Stomach (tissue), 9 donors: Measurements from ENCODE around the gene SGMS2. TPM values are rescaled to one million over a fixed set of nuclear protein-coding genes. Genes with fewer than 3 reads are reported as not detected.

Experiments
- DNase-seq, 2 donors: peaks; one replicate each; pipeline versions ENCODE4 v3.0.0 to v3.0.0-alpha.2; 2013 to 2019
- H3K27ac ChIP-seq, 5 donors: fragments of 200-600 bp in 4 of 5; sonication (generic) in 4 of 5; one replicate each; pipeline ENCODE4 v1.5.1; 2013 to 2019; ENCODE audit warnings: mild to moderate bottlenecking in 1 of 5, moderate library complexity in 1 of 5
- H3K27me3 ChIP-seq, 3 donors: fragments of 200-600 bp; sonication (generic); one replicate each; pipeline ENCODE4 v1.5.1; 2017 to 2019; ENCODE audit warnings: mixed run types in 1 of 3
- H3K36me3 ChIP-seq, 4 donors: fragments of 200-600 bp; sonication (generic); 1 replicate in 3 of 4; 2 replicates in 1 of 4; pipeline ENCODE4 v1.5.1; 2016 to 2019
- H3K4me1 ChIP-seq, 4 donors: fragments of 200-600 bp; sonication (generic); one replicate each; pipeline ENCODE4 v1.5.1; 2016 to 2019
- H3K4me3 ChIP-seq, 4 donors: fragments of 200-600 bp; sonication (generic) in 3 of 4; one replicate each; pipeline ENCODE4 v1.5.1; 2016 to 2019; ENCODE audit warnings: mild to moderate bottlenecking in 1 of 4
- H3K9me3 ChIP-seq, 4 donors: fragments of 200-600 bp; sonication (generic); one replicate each; pipeline ENCODE4 v1.5.1; 2016 to 2019
- CTCF ChIP-seq, 7 experiments: fragments of 450-650 bp in 4 of 7; fragments of 200-600 bp in 3 of 7; sonication (generic) in 3 of 7; IDR thresholded peaks; one replicate each; pipeline ENCODE4 v1.5.1; 2016 to 2019; ENCODE audit warnings: antibody characterized with exemption in 7 of 7, control low read depth in 2 of 7, mild to moderate bottlenecking in 1 of 7
- EP300 ChIP-seq: sonication (generic); formaldehyde crosslinking; IDR thresholded peaks from one replicate; pipeline ENCODE4 v1.6.1; 2017; ENCODE audit warnings: antibody characterized with exemption
- POLR2A ChIP-seq, 4 donors: fragments of 450-650 bp; IDR thresholded peaks; one replicate each; pipeline ENCODE4 v1.6.1; 2016; ENCODE audit warnings: antibody characterized with exemption in 4 of 4, control low read depth in 2 of 4, mild to moderate bottlenecking in 1 of 4, moderate library complexity in 1 of 4
- POLR2AphosphoS5 ChIP-seq, 3 donors: sonication (generic); formaldehyde crosslinking; IDR thresholded peaks; one replicate each; pipeline ENCODE4 v1.6.1; 2016; ENCODE audit warnings: antibody characterized with exemption in 3 of 3
- WGBS, 5 donors: extraction: QIAGEN DNeasy Blood & Tissue Kit in 3 of 5; methylation state at CpG; one replicate each; pipeline versions ENCODE4 v1.1.5 to v1.1.7; 2013 to 2018; 5-methylcytosine and 5-hydroxymethylcytosine counted together
- intact Hi-C: fragments of 100-400 bp; cut with DNase I; formaldehyde crosslinking; loops from one replicate; pipeline ENCODE4 v1.15.1; 2023; ENCODE audit warnings: low total_unique reads
- polyA plus RNA-seq, 3 donors: library from polyadenylated mRNA; stranded (reverse); fragments of 200-250 nt; gene quantifications; one replicate each; pipeline ENCODE4 v1.2.3, GENCODE V29; 2013
- total RNA-seq, 5 donors: library from RNA; depleted of rRNA; stranded (reverse); fragments of >200 nt; gene quantifications; one replicate each; pipeline versions ENCODE4 v1.1.0 to v1.2.3, GENCODE V29; 2014 to 2016
- donor health status: healthy with polysubstance abuse.
- donor health status: Bipolar disorder and iron deficiency.
- donor health status: healthy.

SGMS2 gene
- total and polyA plus RNA-seq, 8 donors: 2.4 to 85.8 (median 20.4) TPM

- intact Hi-C loops: no loop called here
Observed at GRCh38 chr4:107826421-107826980, 1.8 kb downstream of the SGMS2 start.

DNA sequence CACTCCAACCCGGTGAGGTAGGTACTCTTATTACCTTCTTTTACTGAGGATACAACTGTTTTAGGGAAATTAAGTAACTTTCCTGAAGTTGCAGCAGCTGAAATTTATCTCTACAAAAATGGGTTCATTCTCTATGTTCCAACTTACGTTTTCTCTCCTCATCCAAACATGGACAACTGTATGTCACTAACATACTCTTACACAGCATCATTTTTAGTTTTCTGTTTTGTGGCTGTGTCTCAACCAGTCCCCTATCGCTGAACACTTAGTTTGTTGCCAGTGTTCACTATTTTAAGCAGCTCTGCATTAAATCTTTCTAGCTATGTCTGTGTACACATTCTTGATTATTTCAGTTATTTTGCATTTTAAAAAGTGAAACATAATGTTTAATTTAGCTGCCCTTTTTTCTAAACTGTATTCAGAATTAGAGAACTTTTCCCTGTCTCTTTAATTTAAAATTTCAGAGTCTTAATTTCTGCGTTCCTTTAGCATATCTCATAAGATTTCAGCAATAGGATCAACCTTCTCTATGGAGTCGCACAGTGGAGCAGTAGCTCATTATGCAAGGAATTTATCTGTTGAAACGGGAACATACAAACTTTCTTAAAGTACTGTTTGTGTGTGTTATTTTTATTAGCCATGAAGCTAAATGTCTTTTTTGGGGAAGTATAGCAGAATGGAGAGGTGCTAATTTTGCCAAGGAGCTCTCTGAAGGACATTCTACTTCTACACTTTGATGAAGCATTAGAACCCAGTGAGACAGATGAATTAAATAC, 3.8 kb downstream of the SGMS2 start:
- peak overlapping the region in 1 of 5 donors; percentile 95 for H3K27ac ChIP-seq

More at GRCh38 chr4:107826421-107826980, 1.8 kb downstream of the SGMS2 start:
- 29 to 52% (median 37%) methylated on average over 5 of the region's 5 CpGs for WGBS, 5 donors
- Histone ChIP-seq H3K9me3 (no peaks in the 10 kb centered on the region), H3K27ac (peak overlapping the region; percentile 77 to 99 (median 95)), H3K4me3 (peak overlapping the region; percentile 65 to 91 (median 78)), H3K27me3 (no peaks in the 10 kb centered on the region), H3K4me1 (peaks cover 0 to 54% (median 30%) of the 10 kb centered on the region in 4 donors), H3K36me3 (no peaks in the 10 kb centered on the region)
- peak in 1 of 2 donors; percentile 57 for DNase-seq
- TF ChIP-seq CTCF (IDR thresholded peaks at IDR 0.05) (no peak), POLR2AphosphoS5 (IDR thresholded peaks at IDR 0.05) (peak in 2 of 3 donors; percentile 35 to 67)

DNA sequence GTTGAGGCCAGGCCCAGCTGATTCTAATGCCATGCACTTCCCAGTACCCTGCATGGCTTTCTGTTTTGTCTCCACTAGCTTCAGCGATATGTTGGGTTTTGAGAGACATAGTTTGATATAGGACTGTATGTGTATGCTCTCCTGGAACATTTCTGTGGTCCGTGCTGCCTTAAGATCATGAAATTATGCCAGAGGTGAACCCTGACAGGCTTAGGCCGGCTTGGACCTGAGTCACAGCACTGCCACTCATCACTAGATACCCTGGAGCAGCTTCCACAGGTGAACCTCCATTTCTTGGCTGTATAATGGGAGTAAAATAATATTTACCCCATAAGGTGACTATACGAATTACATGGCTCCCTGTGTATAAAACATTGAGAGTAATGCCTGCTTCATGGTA, 6.4 kb downstream of the SGMS2 start:
- H3K27ac ChIP-seq: no peak overlapping the region
- TF ChIP-seq POLR2A (IDR thresholded peaks at IDR 0.05): no peak
- no peak for TF ChIP-seq POLR2AphosphoS5 (IDR thresholded peaks at IDR 0.05)
- no peak for TF ChIP-seq CTCF (IDR thresholded peaks at IDR 0.05)
- no peak for TF ChIP-seq EP300
- H3K4me1 ChIP-seq: peaks cover 0 to 68% (median 24%) of the 10 kb centered on the region in 4 donors
- DNase-seq: no peak
- no peaks in the 10 kb centered on the region for H3K36me3 ChIP-seq
- WGBS, 5 donors: 81 to 91% (median 85%) methylated on average over 4 of the region's 4 CpGs
- intact Hi-C loops: no loop called here
- no peaks in the 10 kb centered on the region for H3K9me3 ChIP-seq
- H3K4me3 ChIP-seq: no peak overlapping the region
- no peaks in the 10 kb centered on the region for H3K27me3 ChIP-seq

More for the DNA sequence above, 3.8 kb downstream of the SGMS2 start:
- Histone ChIP-seq H3K36me3 (no peaks in the 10 kb centered on the region), H3K4me3 (no peak overlapping the region), H3K9me3 (no peaks in the 10 kb centered on the region), H3K4me1 (peaks cover 0 to 61% (median 35%) of the 10 kb centered on the region in 4 donors), H3K27me3 (no peaks in the 10 kb centered on the region)
- DNase-seq: no peak
- TF ChIP-seq CTCF (IDR thresholded peaks at IDR 0.05) (no peak), EP300 (no peak), POLR2A (IDR thresholded peaks at IDR 0.05) (no peak), POLR2AphosphoS5 (IDR thresholded peaks at IDR 0.05) (no peak)
- intact Hi-C loops: no loop called here
- WGBS, 5 donors: 72 to 86% (median 79%) methylated on average over 6 of the region's 6 CpGs

GRCh38 chr4:107832275-107832807, 7.6 kb downstream of the SGMS2 start:
- intact Hi-C loops: no loop called here
- WGBS, 5 donors: 71 to 85% (median 82%) methylated on average over 2 of the region's 2 CpGs

More at GRCh38 chr4:107832275-107832807, 7.6 kb downstream of the SGMS2 start:
- H3K9me3 ChIP-seq: no peaks in the 10 kb centered on the region
- TF ChIP-seq EP300: no peak
- no peak for TF ChIP-seq CTCF (IDR thresholded peaks at IDR 0.05)
- TF ChIP-seq POLR2A (IDR thresholded peaks at IDR 0.05): no peak
- no peak for TF ChIP-seq POLR2AphosphoS5 (IDR thresholded peaks at IDR 0.05)
- H3K27ac ChIP-seq: no peak overlapping the region
- no peaks in the 10 kb centered on the region for H3K36me3 ChIP-seq
- no peak for DNase-seq
- peaks cover 0 to 67% (median 25%) of the 10 kb centered on the region in 4 donors for H3K4me1 ChIP-seq
- H3K27me3 ChIP-seq: no peaks in the 10 kb centered on the region
- no peak overlapping the region for H3K4me3 ChIP-seq
